DND-41 (cell line): Measurements from ENCODE around the gene TP53BP1.

Source experiments
- ATAC-seq: fragments of 200-7000 bp; cut with Tn5 transposase; 3 replicates; pipeline ENCODE4 v1.9.1; 2021; ENCODE audit warnings: low read depth; ENCODE audit not compliant: insufficient read depth
- DNase-seq: peaks from one replicate; pipeline ENCODE4 v3.0.0-alpha.2; 2020
- H2AFZ ChIP-seq: 2 replicates; pipeline ENCODE4 v1.6.0; 2012; ENCODE audit warnings: low read depth, low read length
- H3K27ac ChIP-seq: 2 replicates; pipeline ENCODE4 v1.5.1; 2012; ENCODE audit warnings: low read length, inconsistent platforms
- H3K27me3 ChIP-seq: fragments of 200-600 bp; sonication (generic); 2 replicates; pipeline ENCODE4 v1.6.0; 2012; ENCODE audit warnings: low read length, mild to moderate bottlenecking, inconsistent platforms; ENCODE audit not compliant: insufficient read depth, poor library complexity
- H3K36me3 ChIP-seq: 2 replicates; pipeline ENCODE4 v1.5.1; 2012; ENCODE audit warnings: low read length, inconsistent platforms; ENCODE audit not compliant: insufficient read depth
- H3K4me1 ChIP-seq: 2 replicates; pipeline ENCODE4 v1.5.1; 2012; ENCODE audit warnings: mild to moderate bottlenecking, low read length; ENCODE audit not compliant: insufficient read depth
- H3K4me2 ChIP-seq: 2 replicates; pipeline ENCODE4 v1.6.0; 2012; ENCODE audit warnings: mild to moderate bottlenecking, moderate library complexity, low read length, inconsistent platforms; ENCODE audit not compliant: insufficient read depth
- H3K4me3 ChIP-seq, 2 experiments: fragments of 200-600 bp in 1 of 2; shearing (Covaris generic) in 1 of 2; 2 replicates each; pipeline ENCODE4 v1.5.1; 2012 to 2016; ENCODE audit warnings: inconsistent platforms in 2 of 2, low read length in 2 of 2, mild to moderate bottlenecking in 2 of 2, low read depth in 1 of 2, moderate library complexity in 1 of 2
- H3K79me2 ChIP-seq: 2 replicates; pipeline ENCODE4 v1.6.0; 2012; ENCODE audit warnings: low read length, inconsistent platforms; ENCODE audit not compliant: insufficient read depth
- H3K9ac ChIP-seq: 2 replicates; pipeline ENCODE4 v1.6.0; 2012; ENCODE audit warnings: low read depth, mild to moderate bottlenecking, inconsistent platforms, low read length, moderate library complexity
- H3K9me3 ChIP-seq: 2 replicates; pipeline ENCODE4 v1.5.1; 2012; ENCODE audit warnings: low read length, moderate library complexity, mild to moderate bottlenecking, inconsistent platforms; ENCODE audit not compliant: insufficient read depth, severe bottlenecking
- H4K20me1 ChIP-seq: 2 replicates; pipeline ENCODE4 v1.6.0; 2012; ENCODE audit warnings: low read length; ENCODE audit not compliant: insufficient read depth
- EZH2 ChIP-seq: IDR thresholded peaks from 3 replicates; pipeline ENCODE4 v1.6.1; 2012; ENCODE audit warnings: borderline replicate concordance, low read depth, mild to moderate bottlenecking, moderate library complexity, low read length, inconsistent platforms; ENCODE audit not compliant: severe bottlenecking
- TF ChIP-seq, protein P1 (sequence below): IDR thresholded peaks from 2 replicates; pipeline ENCODE4 v1.5.1; 2012; ENCODE audit warnings: borderline replicate concordance, low read length, moderate library complexity, mild to moderate bottlenecking; ENCODE audit not compliant: poor library complexity, severe bottlenecking; ENCODE audit errors: extremely low read depth

Gene TP53BP1

DNA sequence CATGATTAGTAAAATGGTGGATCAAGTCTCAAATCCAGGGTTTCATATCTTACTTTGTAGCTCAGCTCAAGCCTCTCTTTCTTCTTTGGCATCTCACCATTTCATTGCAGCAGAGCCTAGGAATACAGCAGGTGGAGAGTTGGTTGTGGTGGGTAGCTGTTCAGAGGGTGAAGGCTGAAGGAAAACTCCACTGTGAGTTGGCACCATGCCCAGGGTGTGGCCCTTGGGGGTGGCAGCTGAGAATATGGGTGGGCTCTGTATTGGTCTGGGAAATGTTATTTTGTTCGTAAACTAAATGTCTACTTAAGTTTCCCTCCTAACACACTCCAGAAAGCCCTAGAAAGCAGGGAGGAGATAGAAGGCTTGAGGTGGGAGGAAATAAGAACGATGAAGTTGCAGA lies 22.8 kb upstream of the TP53BP1 start:
- Histone ChIP-seq H3K4me1 (peaks cover 86% of the 10 kb centered on the region), H3K79me2 (peaks cover 37% of the 10 kb centered on the region), H3K4me2 (peak overlapping the region; percentile 18; the same call in 1 of the 2 replicates), H3K9ac (no peak overlapping the region), H4K20me1 (peaks cover 10% of the 10 kb centered on the region; the same call in 1 of the 2 replicates), H3K4me3 (no peak overlapping the region), H2AFZ (no peak overlapping the region), H3K27me3 (no peaks in the 10 kb centered on the region), H3K27ac (peak overlapping the region; percentile 86), H3K36me3 (peaks cover 9% of the 10 kb centered on the region), H3K9me3 (no peaks in the 10 kb centered on the region)
- peak; percentile 60 for DNase-seq
- TF ChIP-seq, protein P1, sequence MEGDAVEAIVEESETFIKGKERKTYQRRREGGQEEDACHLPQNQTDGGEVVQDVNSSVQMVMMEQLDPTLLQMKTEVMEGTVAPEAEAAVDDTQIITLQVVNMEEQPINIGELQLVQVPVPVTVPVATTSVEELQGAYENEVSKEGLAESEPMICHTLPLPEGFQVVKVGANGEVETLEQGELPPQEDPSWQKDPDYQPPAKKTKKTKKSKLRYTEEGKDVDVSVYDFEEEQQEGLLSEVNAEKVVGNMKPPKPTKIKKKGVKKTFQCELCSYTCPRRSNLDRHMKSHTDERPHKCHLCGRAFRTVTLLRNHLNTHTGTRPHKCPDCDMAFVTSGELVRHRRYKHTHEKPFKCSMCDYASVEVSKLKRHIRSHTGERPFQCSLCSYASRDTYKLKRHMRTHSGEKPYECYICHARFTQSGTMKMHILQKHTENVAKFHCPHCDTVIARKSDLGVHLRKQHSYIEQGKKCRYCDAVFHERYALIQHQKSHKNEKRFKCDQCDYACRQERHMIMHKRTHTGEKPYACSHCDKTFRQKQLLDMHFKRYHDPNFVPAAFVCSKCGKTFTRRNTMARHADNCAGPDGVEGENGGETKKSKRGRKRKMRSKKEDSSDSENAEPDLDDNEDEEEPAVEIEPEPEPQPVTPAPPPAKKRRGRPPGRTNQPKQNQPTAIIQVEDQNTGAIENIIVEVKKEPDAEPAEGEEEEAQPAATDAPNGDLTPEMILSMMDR, result no peak
- TF ChIP-seq EZH2, result no peak
- ATAC-seq, result no peak

DNA sequence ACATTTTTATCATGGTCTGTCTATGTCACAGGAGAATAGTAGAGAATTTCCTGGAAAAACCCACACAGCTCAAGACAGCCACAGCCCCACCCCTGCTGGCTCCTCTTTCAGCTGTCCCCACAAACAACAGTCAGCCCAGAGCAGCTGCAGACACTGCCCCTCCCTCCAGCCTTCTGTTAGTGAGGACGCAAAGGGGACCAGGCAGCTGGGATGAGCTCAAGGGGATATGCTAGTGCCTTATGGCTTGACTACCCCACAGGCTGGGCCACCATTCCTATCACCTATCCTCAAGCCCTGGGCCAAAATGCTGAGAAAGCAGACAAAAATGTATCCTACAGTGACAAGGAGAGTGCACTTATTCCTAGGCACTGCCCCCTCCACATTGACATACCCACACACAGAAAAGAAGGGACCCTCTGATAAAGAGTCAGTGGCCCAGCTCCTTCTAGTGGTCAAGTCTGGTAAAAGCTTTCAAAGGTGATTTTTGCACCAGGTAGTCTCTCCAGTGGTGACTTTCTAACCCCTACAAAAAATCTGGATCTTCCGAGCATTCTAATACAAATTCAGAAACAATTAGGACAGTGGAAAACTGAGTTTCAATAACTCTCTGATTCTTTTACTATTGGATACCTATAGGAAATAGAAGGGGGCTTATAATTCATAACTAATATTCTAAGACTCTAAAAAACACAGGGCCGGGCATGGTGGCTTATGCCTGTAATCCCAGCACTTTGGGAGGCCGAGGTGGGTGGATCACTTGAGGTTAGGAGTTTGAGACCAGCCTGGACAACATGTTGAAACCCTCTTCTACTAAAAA lies 21.5 kb upstream of the TP53BP1 start:
- H3K79me2 ChIP-seq, result peaks cover 32% of the 10 kb centered on the region
- H3K9me3 ChIP-seq, result no peaks in the 10 kb centered on the region
- H2AFZ ChIP-seq, result no peak overlapping the region
- H3K4me3 ChIP-seq, result peak overlapping the region in 1 of 2 experiments; percentile 13; a peak in 1 of 4 replicates
- H4K20me1 ChIP-seq, result 0 out of 2 replicates have a peak, but pooled peaks cover 2% of the 10 kb centered on the region
- H3K36me3 ChIP-seq, result no peaks in the 10 kb centered on the region
- H3K4me1 ChIP-seq, result peaks cover 83% of the 10 kb centered on the region
- peak overlapping the region; percentile 40 for H3K9ac ChIP-seq
- TF ChIP-seq, protein P1, result peak; percentile 56
- no peak for TF ChIP-seq EZH2
- H3K4me2 ChIP-seq, result peak overlapping the region; percentile 48
- DNase-seq, result peak; percentile 89
- ATAC-seq, result peak; percentile 41
- peak overlapping the region; percentile 86 for H3K27ac ChIP-seq
- no peaks in the 10 kb centered on the region for H3K27me3 ChIP-seq

GRCh38 chr15:43513550-43513949 lies 20.6 kb upstream of the TP53BP1 start:
- DNase-seq, result no peak
- no peaks in the 10 kb centered on the region for H4K20me1 ChIP-seq
- no peak for ATAC-seq
- peaks cover 84% of the 10 kb centered on the region for H3K4me1 ChIP-seq
- peaks cover 32% of the 10 kb centered on the region for H3K79me2 ChIP-seq
- TF ChIP-seq, protein P1, result no peak
- TF ChIP-seq EZH2, result no peak
- H3K9ac ChIP-seq, result peak overlapping the region; percentile 40
- H3K27me3 ChIP-seq, result no peaks in the 10 kb centered on the region
- H3K9me3 ChIP-seq, result no peaks in the 10 kb centered on the region
- peak overlapping the region; percentile 86 for H3K27ac ChIP-seq
- H2AFZ ChIP-seq, result no peak overlapping the region
- H3K36me3 ChIP-seq, result no peaks in the 10 kb centered on the region
- H3K4me2 ChIP-seq, result peak overlapping the region; percentile 48
- H3K4me3 ChIP-seq, result 0 out of 4 replicates have a peak overlapping the region, but pooled peaks of 1 of the 2 experiments have one; percentile 13
